Keratinocyte (primary cell): ENCODE results near the gene PIK3AP1. TPM values are rescaled to one million over a fixed set of nuclear protein-coding genes. Genes with fewer than 3 reads are reported as not detected.

ENCODE experiments used
- DNase-seq: peaks from one replicate; pipeline ENCODE4 v3.0.0-alpha.2; 2011; ENCODE audit warnings: low read depth, missing footprints, low spot score
- FAIRE-seq: peaks from 2 replicates; lab custom pipeline; 2011; peaks lifted over from hg19 to GRCh38; lab: Jason Lieb, UNC
- H2AFZ ChIP-seq: 2 replicates; pipeline ENCODE4 v1.6.0; 2012; ENCODE audit warnings: low read length, control low read depth, inconsistent platforms; ENCODE audit not compliant: control insufficient read depth
- H3K27ac ChIP-seq: 2 replicates; pipeline ENCODE4 v1.5.1; 2011; ENCODE audit warnings: low read length; ENCODE audit not compliant: control insufficient read depth, insufficient read depth
- H3K27me3 ChIP-seq: 3 replicates; pipeline ENCODE4 v1.6.0; 2011; ENCODE audit warnings: low read length; ENCODE audit not compliant: control insufficient read depth, insufficient read depth; ENCODE audit errors: extremely low read depth
- H3K36me3 ChIP-seq, 2 experiments: 2 replicates in 1 of 2; 3 replicates in 1 of 2; pipeline ENCODE4 v1.5.1; 2011; ENCODE audit warnings: low read length in 2 of 2, mild to moderate bottlenecking in 1 of 2; ENCODE audit not compliant: control insufficient read depth in 2 of 2, insufficient read depth in 2 of 2; ENCODE audit errors: extremely low read depth in 1 of 2
- H3K4me1 ChIP-seq: 3 replicates; pipeline ENCODE4 v1.5.1; 2011; ENCODE audit warnings: low read length; ENCODE audit not compliant: control insufficient read depth, insufficient read depth; ENCODE audit errors: extremely low read depth
- H3K4me2 ChIP-seq: 3 replicates; pipeline ENCODE4 v1.6.0; 2011; ENCODE audit warnings: low read depth, low read length; ENCODE audit not compliant: control insufficient read depth, insufficient read depth; ENCODE audit errors: extremely low read depth
- H3K4me3 ChIP-seq, 3 experiments: fragments of 200-600 bp in 1 of 3; sonication (generic) in 1 of 3; 2 replicates in 2 of 3; 3 replicates in 1 of 3; pipeline ENCODE4 v1.5.1; 2011 to 2016; ENCODE audit warnings: low read length in 3 of 3, mild to moderate bottlenecking in 3 of 3, control low read depth in 2 of 3, inconsistent platforms in 1 of 3, low read depth in 1 of 3, mixed read lengths in 1 of 3, mixed run types in 1 of 3, moderate library complexity in 1 of 3; ENCODE audit not compliant: control insufficient read depth in 2 of 3, insufficient read depth in 2 of 3; ENCODE audit errors: extremely low read depth in 1 of 3
- H3K79me2 ChIP-seq: 2 replicates; pipeline ENCODE4 v1.6.0; 2012; ENCODE audit warnings: low read length; ENCODE audit not compliant: control insufficient read depth, insufficient read depth
- H3K9ac ChIP-seq: 3 replicates; pipeline ENCODE4 v1.6.0; 2011; ENCODE audit warnings: low read length; ENCODE audit not compliant: control insufficient read depth, insufficient read depth; ENCODE audit errors: extremely low read depth
- H3K9me1 ChIP-seq: 3 replicates; pipeline ENCODE4 v1.6.0; 2011; ENCODE audit warnings: low read length; ENCODE audit not compliant: control insufficient read depth, insufficient read depth; ENCODE audit errors: extremely low read depth
- H3K9me3 ChIP-seq: 2 replicates; pipeline ENCODE4 v1.5.1; 2012; ENCODE audit warnings: low read depth, low read length; ENCODE audit not compliant: control insufficient read depth
- H4K20me1 ChIP-seq: 3 replicates; pipeline ENCODE4 v1.6.0; 2011; ENCODE audit warnings: low read length; ENCODE audit not compliant: control insufficient read depth, insufficient read depth; ENCODE audit errors: extremely low read depth
- EZH2 ChIP-seq: IDR thresholded peaks from one replicate; pipeline ENCODE4 v1.6.1; 2012; ENCODE audit warnings: inconsistent platforms, mild to moderate bottlenecking, low read length, moderate library complexity
- dilution Hi-C: fragments of 300-500 bp; cut with MboI; formaldehyde crosslinking; loops from one replicate; pipeline ENCODE4 v1.7.0; 2020; ENCODE audit warnings: low sequenced_read_pairs; ENCODE audit not compliant: extremely low pct_ligation_motif_present
- polyA plus RNA-seq, 5 experiments: library from polyadenylated mRNA; depleted of rRNA in 3 of 5; stranded (reverse) in 3 of 5; stranded (forward) in 1 of 5; unstranded in 1 of 5; fragments of >200 nt; gene quantifications; 1 replicate in 1 of 5; 2 replicates in 3 of 5; 3 replicates in 1 of 5; pipeline versions ENCODE4 v1.2.1 to v1.2.3, GENCODE V29; 2011 to 2012; ENCODE audit warnings: missing spikeins in 2 of 5, low read depth in 1 of 5, low replicate concordance in 1 of 5
- TF ChIP-seq, protein P1 (sequence below), 3 experiments: IDR thresholded peaks in 1 of 3; conservative IDR thresholded peaks in 1 of 3; optimal IDR thresholded peaks in 1 of 3; 2 replicates in 2 of 3; 3 replicates in 1 of 3; pipeline versions ENCODE3 to v1.5.1; 2011; ENCODE audit warnings: low read length in 3 of 3, mild to moderate bottlenecking in 3 of 3, moderate library complexity in 2 of 3, control low read depth in 1 of 3, inconsistent platforms in 1 of 3; ENCODE audit not compliant: insufficient read depth in 2 of 3; ENCODE audit errors: extremely low read depth in 1 of 3

The PIK3AP1 gene
- polyA plus RNA-seq, 1 donor (not counting 4 experiments of a cell fraction or from before 2014, with no cell fraction given) = not detected

DNA sequence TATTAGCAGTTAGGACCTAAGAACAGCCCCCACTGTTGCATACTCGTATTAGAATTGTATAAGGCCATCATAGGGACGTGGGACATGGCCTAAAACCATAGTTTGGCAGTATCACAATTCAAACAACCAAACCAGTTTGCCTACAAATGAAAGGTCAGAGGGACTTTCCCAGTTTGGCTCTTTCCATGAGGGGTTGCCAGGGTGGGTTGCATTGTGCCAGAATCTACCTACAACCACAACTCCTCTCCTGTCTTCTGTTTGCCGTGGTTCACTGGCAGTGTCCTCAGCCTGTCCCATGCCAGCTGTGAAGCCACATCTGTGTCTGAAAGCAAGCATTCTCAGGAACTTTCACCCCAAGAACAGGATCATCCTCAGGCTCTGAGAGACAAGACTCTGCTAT lies 44.5 kb downstream of the PIK3AP1 start:
- no peaks in the 10 kb centered on the region for H3K36me3 ChIP-seq
- DNase-seq (no peak), FAIRE-seq (no peak)
- TF ChIP-seq, protein P1, sequence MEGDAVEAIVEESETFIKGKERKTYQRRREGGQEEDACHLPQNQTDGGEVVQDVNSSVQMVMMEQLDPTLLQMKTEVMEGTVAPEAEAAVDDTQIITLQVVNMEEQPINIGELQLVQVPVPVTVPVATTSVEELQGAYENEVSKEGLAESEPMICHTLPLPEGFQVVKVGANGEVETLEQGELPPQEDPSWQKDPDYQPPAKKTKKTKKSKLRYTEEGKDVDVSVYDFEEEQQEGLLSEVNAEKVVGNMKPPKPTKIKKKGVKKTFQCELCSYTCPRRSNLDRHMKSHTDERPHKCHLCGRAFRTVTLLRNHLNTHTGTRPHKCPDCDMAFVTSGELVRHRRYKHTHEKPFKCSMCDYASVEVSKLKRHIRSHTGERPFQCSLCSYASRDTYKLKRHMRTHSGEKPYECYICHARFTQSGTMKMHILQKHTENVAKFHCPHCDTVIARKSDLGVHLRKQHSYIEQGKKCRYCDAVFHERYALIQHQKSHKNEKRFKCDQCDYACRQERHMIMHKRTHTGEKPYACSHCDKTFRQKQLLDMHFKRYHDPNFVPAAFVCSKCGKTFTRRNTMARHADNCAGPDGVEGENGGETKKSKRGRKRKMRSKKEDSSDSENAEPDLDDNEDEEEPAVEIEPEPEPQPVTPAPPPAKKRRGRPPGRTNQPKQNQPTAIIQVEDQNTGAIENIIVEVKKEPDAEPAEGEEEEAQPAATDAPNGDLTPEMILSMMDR (optimal IDR thresholded peaks at IDR 0.05 in 1 of 3, IDR thresholded peaks at IDR 0.05 in 1 of 3, conservative IDR thresholded peaks at IDR 0.05 in 1 of 3; ENCODE audit: extremely low read depth in 1 of 3, insufficient read depth in 2 of 3, low read length in 3 of 3) = no peak
- no peak for TF ChIP-seq EZH2
- H3K9me3 ChIP-seq = no peaks in the 10 kb centered on the region
- no peak overlapping the region for H3K4me3 ChIP-seq
- no peaks in the 10 kb centered on the region for H3K4me1 ChIP-seq
- dilution Hi-C loops = no loop called here
- H3K9ac ChIP-seq = no peak overlapping the region
- no peaks in the 10 kb centered on the region for H3K79me2 ChIP-seq
- H3K27me3 ChIP-seq = no peaks in the 10 kb centered on the region
- H4K20me1 ChIP-seq = no peaks in the 10 kb centered on the region
- H2AFZ ChIP-seq = no peak overlapping the region
- H3K4me2 ChIP-seq = no peak overlapping the region
- H3K27ac ChIP-seq = no peak overlapping the region
- H3K9me1 ChIP-seq = no peaks in the 10 kb centered on the region

DNA sequence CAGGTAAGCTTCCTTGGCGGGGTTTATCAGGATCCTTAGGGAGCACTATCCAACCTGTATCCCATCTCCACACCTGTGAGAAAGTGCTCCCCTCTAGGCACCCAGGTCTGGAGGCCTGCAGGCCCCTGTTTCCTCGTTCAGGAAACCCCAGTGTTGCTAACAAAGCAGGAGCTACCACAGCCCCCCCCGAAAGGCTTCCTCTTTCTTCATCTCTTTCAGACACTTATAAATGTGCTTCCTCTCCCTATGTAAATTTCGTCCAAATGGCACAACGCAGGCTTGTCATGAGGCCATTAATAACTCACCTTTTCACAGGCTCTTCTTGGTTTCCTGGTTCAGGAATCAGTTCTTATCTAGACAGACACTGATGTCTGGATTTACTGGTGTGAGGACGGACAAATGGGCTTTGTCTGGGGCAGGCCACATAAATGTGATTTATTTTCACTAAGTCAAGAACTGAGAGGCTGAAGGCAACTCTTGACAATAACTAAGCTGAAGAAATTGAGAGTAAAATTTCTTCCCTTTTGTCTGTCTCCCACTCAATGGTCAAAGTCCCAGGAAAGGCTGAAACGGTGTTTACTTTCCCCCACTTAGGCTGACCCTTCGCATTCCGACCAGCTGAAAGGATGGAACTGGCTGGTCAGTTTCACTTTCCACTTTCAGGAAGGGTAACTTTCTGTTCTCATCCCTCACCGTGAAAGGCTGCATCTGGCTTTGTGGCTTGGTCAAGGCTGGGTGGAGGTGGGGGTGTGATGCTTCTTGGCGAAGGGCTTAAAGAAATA lies 46.8 kb downstream of the PIK3AP1 start:
- Histone ChIP-seq H3K4me2 (no peak overlapping the region), H3K9ac (no peak overlapping the region), H3K9me3 (no peaks in the 10 kb centered on the region), H3K4me3 (no peak overlapping the region), H3K9me1 (no peaks in the 10 kb centered on the region), H3K27ac (no peak overlapping the region), H3K27me3 (no peaks in the 10 kb centered on the region), H4K20me1 (no peaks in the 10 kb centered on the region), H3K36me3 (no peaks in the 10 kb centered on the region), H3K79me2 (no peaks in the 10 kb centered on the region), H2AFZ (no peak overlapping the region), H3K4me1 (no peaks in the 10 kb centered on the region)
- FAIRE-seq = no peak
- DNase-seq = no peak
- TF ChIP-seq, protein P1 (optimal IDR thresholded peaks at IDR 0.05 in 1 of 3, IDR thresholded peaks at IDR 0.05 in 1 of 3, conservative IDR thresholded peaks at IDR 0.05 in 1 of 3; ENCODE audit: extremely low read depth in 1 of 3, insufficient read depth in 2 of 3, low read length in 3 of 3) = no peak
- no peak for TF ChIP-seq EZH2
- dilution Hi-C loops = no loop called here
